Naive thymus-derived CD8-positive, alpha-beta T cell (primary cell): ENCODE results near the gene MGMT. TPM values are rescaled to one million over a fixed set of nuclear protein-coding genes. Genes with fewer than 3 reads are reported as not detected.

ENCODE experiments used
- ATAC-seq, 2 donors: fragments of 150-1000 bp; cut with Tn5 transposase in 1 of 2; sonication (Bioruptor Pico), chemical (Tn5 transposase) in 1 of 2; 1 replicate in 1 of 2; 2 replicates in 1 of 2; pipeline ENCODE4 v1.10.0; 2021; ENCODE audit warnings: mild to moderate bottlenecking in 2 of 2, moderate library complexity in 2 of 2
- POLR2A ChIA-PET: fragments of 350-600 bp; sonication (Branson Sonifier 250); formaldehyde crosslinking; loops from one replicate; lab custom pipeline; 2021; ENCODE audit warnings: antibody characterized with exemption; lab: Charles Lee
- DNase-seq, 10 donors: peaks; one replicate each; pipeline versions ENCODE4 v3.0.0 to v3.0.0-alpha.2; 2020 to 2022
- H3K27ac Mint-ChIP-seq, 10 donors: one replicate each; pipeline ENCODE4 v1.8.0; 2020 to 2022; ENCODE audit warnings: mild to moderate bottlenecking in 10 of 10, mixed read lengths in 10 of 10, moderate library complexity in 4 of 10, inconsistent platforms in 1 of 10
- H3K27me3 Mint-ChIP-seq, 5 donors: one replicate each; pipeline ENCODE4 v1.8.0; 2021 to 2022; ENCODE audit warnings: mixed read lengths in 5 of 5
- H3K36me3 Mint-ChIP-seq, 3 donors: one replicate each; pipeline ENCODE4 v1.8.0; 2020 to 2022; ENCODE audit warnings: mixed read lengths in 3 of 3, mild to moderate bottlenecking in 2 of 3, inconsistent platforms in 1 of 3
- H3K4me1 Mint-ChIP-seq, 4 donors: one replicate each; pipeline ENCODE4 v1.8.0; 2021 to 2022; ENCODE audit warnings: mixed read lengths in 4 of 4
- H3K4me3 Mint-ChIP-seq, 10 donors: one replicate each; pipeline ENCODE4 v1.8.0; 2020 to 2022; ENCODE audit warnings: mild to moderate bottlenecking in 10 of 10, mixed read lengths in 10 of 10, moderate library complexity in 6 of 10, inconsistent platforms in 1 of 10
- H3K9me3 Mint-ChIP-seq, 9 donors: one replicate each; pipeline ENCODE4 v1.8.0; 2020 to 2022; ENCODE audit warnings: mixed read lengths in 9 of 9, mild to moderate bottlenecking in 3 of 9, inconsistent platforms in 1 of 9, moderate library complexity in 1 of 9
- polyA plus RNA-seq, 3 donors: library from polyadenylated mRNA; unstranded; fragments of 300-500 nt; fragmentation: Illumina TruSeq; gene quantifications; one replicate each; pipeline ENCODE4 v1.2.3, GENCODE V29; 2021
- total RNA-seq, 8 experiments: library from RNA in 2 of 8; stranded (reverse) in 2 of 8; gene quantifications; one replicate each; pipeline ENCODE4 v1.2.3 and lab custom pipeline; 2021 to 2026

MGMT gene
- total and polyA plus RNA-seq, 5 experiments from 2014 or later, result 18.9 to 41.7 (median 32.2) TPM

- peaks cover 40 to 50% (median 47%) of the 10 kb centered on the region in 3 donors for H3K36me3 Mint-ChIP-seq
- no peak for ATAC-seq
- H3K4me1 Mint-ChIP-seq, result peaks cover 11 to 26% (median 19%) of the 10 kb centered on the region in 4 donors
- H3K9me3 Mint-ChIP-seq, result peaks cover 0 to 53% (median 18%) of the 10 kb centered on the region in 9 donors
- H3K27ac Mint-ChIP-seq, result no peak overlapping the region
- no peak for DNase-seq
- H3K4me3 Mint-ChIP-seq, result peak overlapping the region in 1 of 10 donors; percentile 4
- POLR2A ChIA-PET, result no interaction called here
- no peaks in the 10 kb centered on the region for H3K27me3 Mint-ChIP-seq
Observed at GRCh38 chr10:129501652-129502436, 34.8 kb downstream of the MGMT start.

GRCh38 chr10:129502448-129502847 is 35.4 kb downstream of the MGMT start:
- POLR2A ChIA-PET, result no interaction called here
- no peak for ATAC-seq
- Mint-ChIP-seq H3K27ac (no peak overlapping the region), H3K36me3 (peaks cover 34 to 46% (median 44%) of the 10 kb centered on the region in 3 donors), H3K4me1 (peaks cover 11 to 28% (median 19%) of the 10 kb centered on the region in 4 donors), H3K27me3 (no peaks in the 10 kb centered on the region), H3K4me3 (no peak overlapping the region), H3K9me3 (peaks cover 0 to 59% (median 20%) of the 10 kb centered on the region in 9 donors)
- no peak for DNase-seq

- Mint-ChIP-seq H3K9me3 (peaks cover 0 to 72% (median 29%) of the 10 kb centered on the region in 9 donors), H3K4me3 (peak overlapping the region in 1 of 10 donors; percentile 6), H3K27me3 (no peaks in the 10 kb centered on the region), H3K36me3 (peaks cover 30 to 49% (median 44%) of the 10 kb centered on the region in 3 donors), H3K27ac (no peak overlapping the region), H3K4me1 (peaks cover 9 to 31% (median 16%) of the 10 kb centered on the region in 4 donors)
- ATAC-seq (no peak), DNase-seq (no peak)
- POLR2A ChIA-PET, result no interaction called here
Observed at GRCh38 chr10:129505500-129506075, 38.5 kb downstream of the MGMT start.

- ATAC-seq (no peak), DNase-seq (no peak)
- Mint-ChIP-seq H3K4me1 (peaks cover 9 to 32% (median 16%) of the 10 kb centered on the region in 4 donors), H3K27ac (no peak overlapping the region), H3K27me3 (no peaks in the 10 kb centered on the region), H3K36me3 (peaks cover 26 to 50% (median 49%) of the 10 kb centered on the region in 3 donors), H3K9me3 (peaks cover 0 to 76% (median 29%) of the 10 kb centered on the region in 9 donors), H3K4me3 (no peak overlapping the region)
- POLR2A ChIA-PET, result no interaction called here
Observed at GRCh38 chr10:129506101-129506797, 39.2 kb downstream of the MGMT start.

GRCh38 chr10:129507216-129507889 is 40.3 kb downstream of the MGMT start:
- ATAC-seq, result no peak
- H3K4me1 Mint-ChIP-seq, result peaks cover 4 to 32% (median 12%) of the 10 kb centered on the region in 4 donors

GRCh38 chr10:129509155-129509554 is 42.1 kb downstream of the MGMT start:
- Mint-ChIP-seq H3K36me3 (peaks cover 23 to 41% (median 39%) of the 10 kb centered on the region in 3 donors), H3K27me3 (no peaks in the 10 kb centered on the region), H3K4me3 (no peak overlapping the region), H3K4me1 (peaks cover 10 to 33% (median 20%) of the 10 kb centered on the region in 4 donors), H3K27ac (no peak overlapping the region), H3K9me3 (peaks cover 0 to 76% (median 39%) of the 10 kb centered on the region in 9 donors)
- POLR2A ChIA-PET, result no interaction called here
- no peak for DNase-seq
- ATAC-seq, result no peak

More at GRCh38 chr10:129507216-129507889, 40.3 kb downstream of the MGMT start:
- Mint-ChIP-seq H3K9me3 (peaks cover 0 to 80% (median 33%) of the 10 kb centered on the region in 9 donors), H3K27me3 (no peaks in the 10 kb centered on the region), H3K36me3 (peaks cover 22 to 46% (median 42%) of the 10 kb centered on the region in 3 donors), H3K4me3 (no peak overlapping the region), H3K27ac (peak overlapping the region in 1 of 10 donors; percentile 25)
- POLR2A ChIA-PET, result no interaction called here
- DNase-seq, result no peak

- Mint-ChIP-seq H3K9me3 (peaks cover 0 to 71% (median 39%) of the 10 kb centered on the region in 9 donors), H3K27me3 (no peaks in the 10 kb centered on the region), H3K4me3 (no peak overlapping the region), H3K4me1 (peaks cover 13 to 32% (median 24%) of the 10 kb centered on the region in 4 donors), H3K27ac (no peak overlapping the region), H3K36me3 (peaks cover 23 to 40% (median 38%) of the 10 kb centered on the region in 3 donors)
- POLR2A ChIA-PET, result no interaction called here
- ATAC-seq, result no peak
- DNase-seq, result no peak
Observed at GRCh38 chr10:129509835-129510234, 42.8 kb downstream of the MGMT start.

GRCh38 chr10:129511086-129511485 is 44.0 kb downstream of the MGMT start:
- POLR2A ChIA-PET, result no interaction called here
- H3K27me3 Mint-ChIP-seq, result no peaks in the 10 kb centered on the region
- ATAC-seq (no peak), DNase-seq (no peak)
- H3K9me3 Mint-ChIP-seq, result peaks cover 0 to 61% (median 38%) of the 10 kb centered on the region in 9 donors
- peaks cover 12 to 34% (median 24%) of the 10 kb centered on the region in 4 donors for H3K4me1 Mint-ChIP-seq
- H3K27ac Mint-ChIP-seq, result no peak overlapping the region
- H3K4me3 Mint-ChIP-seq, result no peak overlapping the region
- H3K36me3 Mint-ChIP-seq, result peaks cover 23 to 42% (median 33%) of the 10 kb centered on the region in 3 donors

- DNase-seq (no peak), ATAC-seq (no peak)
- Mint-ChIP-seq H3K27ac (no peak overlapping the region), H3K9me3 (peaks cover 0 to 61% (median 31%) of the 10 kb centered on the region in 9 donors), H3K4me3 (no peak overlapping the region), H3K27me3 (no peaks in the 10 kb centered on the region), H3K4me1 (peaks cover 9 to 36% (median 25%) of the 10 kb centered on the region in 4 donors), H3K36me3 (peaks cover 23 to 44% (median 28%) of the 10 kb centered on the region in 3 donors)
- POLR2A ChIA-PET, result no interaction called here
Observed at GRCh38 chr10:129511758-129512157, 44.7 kb downstream of the MGMT start.

GRCh38 chr10:129513312-129513711 is 46.3 kb downstream of the MGMT start:
- H3K36me3 Mint-ChIP-seq, result peaks cover 23 to 36% (median 24%) of the 10 kb centered on the region in 3 donors
- no peak overlapping the region for H3K27ac Mint-ChIP-seq
- no peak for DNase-seq
- H3K27me3 Mint-ChIP-seq, result no peaks in the 10 kb centered on the region
- no peak overlapping the region for H3K4me3 Mint-ChIP-seq
- H3K4me1 Mint-ChIP-seq, result peaks cover 9 to 43% (median 28%) of the 10 kb centered on the region in 4 donors
- H3K9me3 Mint-ChIP-seq, result peaks cover 0 to 46% (median 21%) of the 10 kb centered on the region in 9 donors
- POLR2A ChIA-PET, result no interaction called here
- ATAC-seq, result no peak

- no peak overlapping the region for H3K4me3 Mint-ChIP-seq
- no peaks in the 10 kb centered on the region for H3K27me3 Mint-ChIP-seq
- peaks cover 14 to 34% (median 15%) of the 10 kb centered on the region in 3 donors for H3K36me3 Mint-ChIP-seq
- DNase-seq (no peak), ATAC-seq (no peak)
- H3K4me1 Mint-ChIP-seq, result peaks cover 9 to 45% (median 30%) of the 10 kb centered on the region in 4 donors
- POLR2A ChIA-PET, result no interaction called here
- peaks cover 0 to 41% (median 18%) of the 10 kb centered on the region in 9 donors for H3K9me3 Mint-ChIP-seq
- H3K27ac Mint-ChIP-seq, result peak overlapping the region in 4 of 10 donors; percentile 27 to 70 (median 36)
Observed at GRCh38 chr10:129514568-129515451, 47.8 kb downstream of the MGMT start.
